ENCODE data around the gene COA8.

GRCh38 chr14:103613517-103613916 is 50.8 kb downstream of the COA8 start:
- peak in 3 of 6 experiments; percentile 42 to 49 (median 46) for TF ChIP-seq CTCF (IDR thresholded peaks at IDR 0.05)
- TF ChIP-seq POLR2A (IDR thresholded peaks at IDR 0.05) = no peak
